PFSK-1 (cell line): Measurements from ENCODE around the gene AASDHPPT.

Experiments used
- FOXP2 ChIP-seq: optimal IDR thresholded peaks from 2 replicates; pipeline ENCODE3; 2011; ENCODE audit warnings: borderline replicate concordance, control low read depth, inconsistent platforms; ENCODE audit not compliant: insufficient read depth; ENCODE audit errors: extremely low read length, extremely low read depth
- POLR2AphosphoS5 ChIP-seq: IDR thresholded peaks from 2 replicates; pipeline ENCODE4 v1.6.1; 2012; ENCODE audit warnings: low read depth, mild to moderate bottlenecking, control low read depth, low read length, moderate library complexity
- SIN3A ChIP-seq: IDR thresholded peaks from 2 replicates; pipeline ENCODE4 v1.6.1; 2012; ENCODE audit warnings: mild to moderate bottlenecking, low read length, moderate library complexity, borderline replicate concordance; ENCODE audit not compliant: insufficient read depth
- TAF1 ChIP-seq: IDR thresholded peaks from 2 replicates; pipeline ENCODE4 v1.6.1; 2012; ENCODE audit warnings: low read length, control low read depth, borderline replicate concordance; ENCODE audit not compliant: insufficient read depth
- TF ChIP-seq, protein P1 (sequence below), 2 experiments: IDR thresholded peaks; 2 replicates each; pipeline versions ENCODE4 v1.6.1 to v1.8.0; 2011 to 2012; ENCODE audit warnings: low read depth in 2 of 2, low read length in 2 of 2, control low read depth in 1 of 2, inconsistent platforms in 1 of 2, mild to moderate bottlenecking in 1 of 2, moderate library complexity in 1 of 2; ENCODE audit not compliant: insufficient read depth in 1 of 2

AASDHPPT gene

GRCh38 chr11:106101819-106102218, 24.4 kb downstream of the AASDHPPT start:
- TF ChIP-seq SIN3A (no peak), FOXP2 (no peak), POLR2AphosphoS5 (no peak)
- TF ChIP-seq, protein P1, sequence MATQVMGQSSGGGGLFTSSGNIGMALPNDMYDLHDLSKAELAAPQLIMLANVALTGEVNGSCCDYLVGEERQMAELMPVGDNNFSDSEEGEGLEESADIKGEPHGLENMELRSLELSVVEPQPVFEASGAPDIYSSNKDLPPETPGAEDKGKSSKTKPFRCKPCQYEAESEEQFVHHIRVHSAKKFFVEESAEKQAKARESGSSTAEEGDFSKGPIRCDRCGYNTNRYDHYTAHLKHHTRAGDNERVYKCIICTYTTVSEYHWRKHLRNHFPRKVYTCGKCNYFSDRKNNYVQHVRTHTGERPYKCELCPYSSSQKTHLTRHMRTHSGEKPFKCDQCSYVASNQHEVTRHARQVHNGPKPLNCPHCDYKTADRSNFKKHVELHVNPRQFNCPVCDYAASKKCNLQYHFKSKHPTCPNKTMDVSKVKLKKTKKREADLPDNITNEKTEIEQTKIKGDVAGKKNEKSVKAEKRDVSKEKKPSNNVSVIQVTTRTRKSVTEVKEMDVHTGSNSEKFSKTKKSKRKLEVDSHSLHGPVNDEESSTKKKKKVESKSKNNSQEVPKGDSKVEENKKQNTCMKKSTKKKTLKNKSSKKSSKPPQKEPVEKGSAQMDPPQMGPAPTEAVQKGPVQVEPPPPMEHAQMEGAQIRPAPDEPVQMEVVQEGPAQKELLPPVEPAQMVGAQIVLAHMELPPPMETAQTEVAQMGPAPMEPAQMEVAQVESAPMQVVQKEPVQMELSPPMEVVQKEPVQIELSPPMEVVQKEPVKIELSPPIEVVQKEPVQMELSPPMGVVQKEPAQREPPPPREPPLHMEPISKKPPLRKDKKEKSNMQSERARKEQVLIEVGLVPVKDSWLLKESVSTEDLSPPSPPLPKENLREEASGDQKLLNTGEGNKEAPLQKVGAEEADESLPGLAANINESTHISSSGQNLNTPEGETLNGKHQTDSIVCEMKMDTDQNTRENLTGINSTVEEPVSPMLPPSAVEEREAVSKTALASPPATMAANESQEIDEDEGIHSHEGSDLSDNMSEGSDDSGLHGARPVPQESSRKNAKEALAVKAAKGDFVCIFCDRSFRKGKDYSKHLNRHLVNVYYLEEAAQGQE (IDR thresholded peaks at IDR 0.05; ENCODE audit: insufficient read depth in 1 of 2, low read depth in 2 of 2, low read length in 2 of 2): no peak

DNA sequence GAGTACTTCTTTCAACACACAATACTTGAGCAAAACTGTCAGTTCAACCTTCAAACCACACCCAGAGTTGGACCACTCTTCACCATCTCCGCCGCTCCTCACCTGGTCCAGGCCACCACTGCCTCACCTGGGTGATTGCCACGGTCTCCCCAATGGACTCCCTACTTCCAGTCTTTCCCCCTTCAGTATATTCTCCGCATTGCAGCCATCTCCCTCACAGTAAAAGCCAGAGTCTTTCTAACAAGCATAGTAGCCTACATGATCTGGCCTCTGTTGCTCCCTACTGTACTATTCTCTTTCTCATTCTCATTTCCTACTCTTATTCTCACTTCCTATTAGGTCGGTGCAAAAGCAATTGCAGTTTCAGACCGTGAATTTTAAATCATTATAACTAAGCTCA, 28.5 kb downstream of the AASDHPPT start:
- TF ChIP-seq FOXP2 (no peak), TAF1 (no peak), SIN3A (no peak), POLR2AphosphoS5 (no peak)
- TF ChIP-seq, protein P1 (IDR thresholded peaks at IDR 0.05; ENCODE audit: insufficient read depth in 1 of 2, low read depth in 2 of 2, low read length in 2 of 2): no peak

DNA sequence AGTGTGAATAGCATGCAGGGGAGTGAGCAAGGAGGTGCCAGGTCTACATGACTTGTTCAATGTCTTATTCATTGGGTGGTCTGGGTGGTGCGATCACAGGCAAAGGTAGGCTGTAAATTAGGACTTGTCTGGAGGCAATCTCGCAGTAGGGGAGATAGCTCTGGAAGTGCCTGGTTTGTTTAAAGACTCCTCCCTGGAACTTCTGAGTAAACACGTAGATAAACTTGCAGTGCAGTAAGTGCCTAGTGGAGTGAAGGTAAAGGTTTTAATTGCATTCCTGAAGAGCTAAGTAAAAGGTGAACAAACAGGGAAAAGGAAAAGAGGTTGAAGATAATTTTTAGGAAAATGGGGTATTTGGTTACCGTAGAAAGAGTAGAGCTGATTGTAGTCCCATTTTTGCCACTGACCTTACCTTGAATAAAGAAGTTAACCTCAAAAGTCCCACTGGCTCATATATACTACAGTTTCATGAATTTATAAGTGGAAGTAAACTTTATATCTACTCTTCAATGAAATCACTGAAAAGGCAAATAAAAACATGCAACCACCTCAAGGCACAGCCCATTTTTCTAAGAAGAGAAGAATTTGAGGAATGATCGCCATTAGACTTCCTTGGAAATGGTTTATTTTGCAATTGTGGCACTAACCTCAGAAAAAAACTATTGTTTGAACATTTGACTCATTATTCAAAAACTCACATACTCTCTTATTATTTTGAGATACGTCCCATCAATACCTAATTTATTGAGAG, 44.3 kb downstream of the AASDHPPT start:
- TF ChIP-seq TAF1 (no peak), FOXP2 (no peak), POLR2AphosphoS5 (no peak), SIN3A (no peak)
- TF ChIP-seq, protein P1 (IDR thresholded peaks at IDR 0.05; ENCODE audit: insufficient read depth in 1 of 2, low read depth in 2 of 2, low read length in 2 of 2): no peak

- TF ChIP-seq FOXP2 (no peak), TAF1 (no peak), SIN3A (no peak), POLR2AphosphoS5 (no peak)
- TF ChIP-seq, protein P1 (IDR thresholded peaks at IDR 0.05; ENCODE audit: insufficient read depth in 1 of 2, low read depth in 2 of 2, low read length in 2 of 2): no peak
These were observed 50.1 kb downstream of the AASDHPPT start for GRCh38 chr11:106127604-106128003.
